B cell (primary cell): ENCODE results near the gene PKP1. TPM values are rescaled to one million over a fixed set of nuclear protein-coding genes. Genes with fewer than 3 reads are reported as not detected.

ENCODE experiments used
- ATAC-seq: fragments of 200-7000 bp; cut with Tn5 transposase; one replicate; pipeline ENCODE4 v1.10.0; 2021; ENCODE audit warnings: low read depth, mild to moderate bottlenecking, moderate number of reproducible peaks, moderate library complexity
- CTCF ChIA-PET: fragments of 350-600 bp; sonication (Branson Sonifier 250); formaldehyde crosslinking; loops from one replicate; lab custom pipeline; 2021; ENCODE audit warnings: antibody characterized with exemption, inconsistent platforms; lab: Charles Lee
- POLR2A ChIA-PET: fragments of 350-600 bp; sonication (Branson Sonifier 250); formaldehyde crosslinking; loops from one replicate; lab custom pipeline; 2021; ENCODE audit warnings: antibody characterized with exemption; lab: Charles Lee
- DNase-seq: peaks from one replicate; pipeline ENCODE4 v3.0.0; 2013
- H2AFZ ChIP-seq: 2 replicates; pipeline ENCODE4 v1.6.1; 2012; ENCODE audit warnings: mild to moderate bottlenecking, low read depth, low read length; ENCODE audit not compliant: insufficient read depth, poor library complexity, severe bottlenecking
- H3K27ac ChIP-seq, 2 donors: 1 replicate in 1 of 2; 2 replicates in 1 of 2; pipeline ENCODE4 v1.5.1; 2012 to 2013; ENCODE audit warnings: low read length in 2 of 2, mild to moderate bottlenecking in 2 of 2, moderate library complexity in 1 of 2
- H3K27me3 ChIP-seq, 4 experiments: fragments of 200-600 bp in 1 of 4; sonication (generic) in 1 of 4; replicated peaks in 1 of 4; 1 replicate in 2 of 4; 2 replicates in 2 of 4; pipeline versions ENCODE4 v1.6.1 to v1.7.0; 2013 to 2016; ENCODE audit warnings: low read length in 3 of 4, mild to moderate bottlenecking in 2 of 4, mixed read lengths in 1 of 4, moderate library complexity in 1 of 4; ENCODE audit not compliant: insufficient read depth in 4 of 4, control insufficient read depth in 3 of 4; ENCODE audit errors: control extremely low read depth in 1 of 4
- H3K36me3 ChIP-seq, 2 experiments: replicated peaks in 1 of 2; 1 replicate in 1 of 2; 2 replicates in 1 of 2; pipeline versions ENCODE4 v1.6.1 to v1.7.1; 2013; ENCODE audit warnings: low read length in 1 of 2; ENCODE audit not compliant: insufficient read depth in 2 of 2, control insufficient read depth in 1 of 2; ENCODE audit errors: control extremely low read depth in 1 of 2, extremely low read depth in 1 of 2
- H3K4me1 ChIP-seq, 2 donors: fragments of 200-600 bp in 1 of 2; sonication (generic) in 1 of 2; 1 replicate in 1 of 2; 2 replicates in 1 of 2; pipeline versions ENCODE4 v1.5.1 to v1.6.1; 2013 to 2017; ENCODE audit warnings: low read length in 2 of 2; ENCODE audit not compliant: control insufficient read depth in 2 of 2, insufficient read depth in 2 of 2
- H3K4me2 ChIP-seq: replicated peaks from 2 replicates; pipeline ENCODE3; 2012; ENCODE audit warnings: mild to moderate bottlenecking, low read depth, low read length; ENCODE audit not compliant: poor library complexity, severe bottlenecking
- H3K4me3 ChIP-seq, 5 experiments: fragments of 200-600 bp in 1 of 5; sonication (generic) in 1 of 5; 1 replicate in 3 of 5; 2 replicates in 2 of 5; pipeline versions ENCODE4 v1.5.1 to v1.7.0; 2011 to 2016; ENCODE audit warnings: low read length in 4 of 5, mild to moderate bottlenecking in 4 of 5, low read depth in 2 of 5, control low read depth in 1 of 5, moderate library complexity in 1 of 5; ENCODE audit not compliant: insufficient read depth in 1 of 5; ENCODE audit errors: control extremely low read depth in 1 of 5, extremely low read depth in 1 of 5
- H3K79me2 ChIP-seq: fragments of 200-600 bp; sonication (generic); one replicate; pipeline ENCODE4 v1.6.0; 2016; ENCODE audit warnings: low read length; ENCODE audit not compliant: control insufficient read depth, insufficient read depth
- H3K9ac ChIP-seq: fragments of 200-600 bp; sonication (generic); 2 replicates; pipeline ENCODE4 v1.6.1; 2017; ENCODE audit warnings: mild to moderate bottlenecking, low read length, moderate library complexity
- H3K9me3 ChIP-seq, 3 donors: one replicate each; pipeline versions ENCODE4 v1.6.1 to v1.7.1; 2013; ENCODE audit warnings: low read length in 2 of 3; ENCODE audit not compliant: control insufficient read depth in 2 of 3, insufficient read depth in 1 of 3; ENCODE audit errors: control extremely low read depth in 1 of 3
- H4K20me1 ChIP-seq: 2 replicates; pipeline ENCODE4 v1.6.0; 2012; ENCODE audit warnings: mild to moderate bottlenecking, low read length; ENCODE audit not compliant: insufficient read depth, control insufficient read depth, poor library complexity, severe bottlenecking
- H3K27ac Mint-ChIP-seq: one replicate; pipeline ENCODE4 v1.8.0; 2021; ENCODE audit warnings: mixed read lengths
- H3K27me3 Mint-ChIP-seq: one replicate; pipeline ENCODE4 v1.8.0; 2021; ENCODE audit warnings: mixed read lengths
- H3K4me1 Mint-ChIP-seq: one replicate; pipeline ENCODE4 v1.8.0; 2021; ENCODE audit warnings: mixed read lengths
- H3K4me3 Mint-ChIP-seq: one replicate; pipeline ENCODE4 v1.8.0; 2021; ENCODE audit warnings: mixed read lengths
- H3K9me3 Mint-ChIP-seq: one replicate; pipeline ENCODE4 v1.8.0; 2022; ENCODE audit warnings: mixed read lengths; ENCODE audit not compliant: insufficient read depth
- CTCF ChIP-seq: fragments of 200-600 bp; IDR thresholded peaks from one replicate; pipeline ENCODE4 v1.8.0; 2022; ENCODE audit warnings: antibody characterized with exemption, mild to moderate bottlenecking
- EZH2 ChIP-seq: IDR thresholded peaks from 2 replicates; pipeline ENCODE4 v1.6.1; 2012; ENCODE audit warnings: borderline replicate concordance, low read depth, mild to moderate bottlenecking, moderate library complexity, low read length; ENCODE audit not compliant: insufficient read depth, poor library complexity, severe bottlenecking
- WGBS: methylation state at CpG from one replicate; pipeline ENCODE4 v1.1.5; 2013; ENCODE audit warnings: missing lambda C conversion rate; ENCODE audit not compliant: insufficient coverage; 5-methylcytosine and 5-hydroxymethylcytosine counted together
- intact Hi-C: fragments of 100-400 bp; cut with micrococcal nuclease; formaldehyde crosslinking; loops from one replicate; pipeline ENCODE4 v1.10.0; 2022
- polyA plus RNA-seq: library from polyadenylated mRNA; depleted of rRNA; stranded (reverse); fragments of >200 nt; gene quantifications from 2 replicates; pipeline ENCODE4 v1.2.3, GENCODE V29; 2012
- total RNA-seq, 2 donors: library from RNA; stranded (reverse); fragments of 120-200 nt in 1 of 2; gene quantifications; 1 replicate in 1 of 2; 2 replicates in 1 of 2; pipeline versions ENCODE4 v1.2.3 to v1.2.4, GENCODE V29; 2013 to 2022

The PKP1 gene
- total and polyA plus RNA-seq, 2 donors (not counting 1 experiment from before 2014, with no cell fraction given) = not detected

GRCh38 chr1:201291916-201292315 is 8.6 kb downstream of the PKP1 start:
- H3K9me3 ChIP-seq = no peaks in the 10 kb centered on the region
- ATAC-seq (no peak), DNase-seq (no peak)
- no peak overlapping the region for H3K4me2 ChIP-seq
- no peaks in the 10 kb centered on the region for H4K20me1 ChIP-seq
- Mint-ChIP-seq H3K4me3 (no peak overlapping the region), H3K4me1 (no peaks in the 10 kb centered on the region), H3K9me3 (no peaks in the 10 kb centered on the region), H3K27ac (no peak overlapping the region), H3K27me3 (peaks cover 54% of the 10 kb centered on the region)
- 90% methylated on average over 5 of the region's 8 CpGs for WGBS
- H2AFZ ChIP-seq = no peak overlapping the region
- ChIA-PET POLR2A (no interaction called here), CTCF (no interaction called here)
- H3K4me3 ChIP-seq = no peak overlapping the region
- intact Hi-C loops = no loop called here
- H3K27ac ChIP-seq = no peak overlapping the region
- TF ChIP-seq EZH2 (no peak), CTCF (no peak)
- no peaks in the 10 kb centered on the region for H3K4me1 ChIP-seq
- no peaks in the 10 kb centered on the region for H3K27me3 ChIP-seq
- H3K9ac ChIP-seq = no peak overlapping the region
- H3K36me3 ChIP-seq = no peaks in the 10 kb centered on the region
- no peaks in the 10 kb centered on the region for H3K79me2 ChIP-seq

GRCh38 chr1:201294876-201295275 is 11.6 kb downstream of the PKP1 start:
- Histone ChIP-seq H3K4me1 (no peaks in the 10 kb centered on the region), H2AFZ (no peak overlapping the region), H3K79me2 (no peaks in the 10 kb centered on the region), H3K36me3 (no peaks in the 10 kb centered on the region), H3K4me2 (no peak overlapping the region), H4K20me1 (no peaks in the 10 kb centered on the region), H3K27me3 (no peaks in the 10 kb centered on the region), H3K27ac (no peak overlapping the region), H3K9ac (no peak overlapping the region), H3K4me3 (no peak overlapping the region), H3K9me3 (no peaks in the 10 kb centered on the region)
- ChIA-PET POLR2A (no interaction called here), CTCF (no interaction called here)
- Mint-ChIP-seq H3K27me3 (peaks cover 35% of the 10 kb centered on the region), H3K27ac (no peak overlapping the region), H3K4me1 (no peaks in the 10 kb centered on the region), H3K9me3 (no peaks in the 10 kb centered on the region), H3K4me3 (no peak overlapping the region)
- no peak for ATAC-seq
- intact Hi-C loops = no loop called here
- WGBS = 100% methylated on average over 1 of the region's 2 CpGs
- DNase-seq = no peak
- TF ChIP-seq EZH2 (no peak), CTCF (no peak)
